Body of pancreas (tissue), 4 donors: ENCODE results near the gene DEFB112. TPM values are rescaled to one million over a fixed set of nuclear protein-coding genes. Genes with fewer than 3 reads are reported as not detected.

Source experiments
- ATAC-seq: fragments of 150-250 bp; one replicate; pipeline ENCODE4 v1.9.1; 2016
- DNase-seq, 4 donors: peaks; one replicate each; pipeline ENCODE4 v3.0.0-alpha.2; 2019
- H3K27ac ChIP-seq, 4 donors: fragments of 200-600 bp; sonication (generic); 1 replicate in 3 of 4; 2 replicates in 1 of 4; pipeline versions ENCODE4 v1.5.1 to v1.6.1; 2016 to 2019; ENCODE audit warnings: mild to moderate bottlenecking in 1 of 4, mixed read lengths in 1 of 4, moderate library complexity in 1 of 4
- H3K27me3 ChIP-seq, 2 donors: fragments of 200-600 bp; sonication (generic); one replicate each; pipeline ENCODE4 v1.6.0; 2016; ENCODE audit warnings: mild to moderate bottlenecking in 1 of 2
- H3K36me3 ChIP-seq, 2 donors: fragments of 200-600 bp; sonication (generic); replicated peaks in 1 of 2; 2 replicates each; pipeline ENCODE4 v1.5.1; 2016; ENCODE audit warnings: low read depth in 2 of 2; ENCODE audit not compliant: insufficient read depth in 1 of 2
- H3K4me1 ChIP-seq: fragments of 200-600 bp; sonication (generic); one replicate; pipeline ENCODE4 v1.6.0; 2016
- H3K4me3 ChIP-seq, 2 donors: fragments of 200-600 bp; sonication (generic); 1 replicate in 1 of 2; 2 replicates in 1 of 2; pipeline ENCODE4 v1.5.1; 2016 to 2019
- H3K9me3 ChIP-seq, 3 donors: fragments of 200-600 bp; sonication (generic); 1 replicate in 2 of 3; 2 replicates in 1 of 3; pipeline ENCODE4 v1.5.1; 2016
- CTCF ChIP-seq, 7 experiments: fragments of 450-650 bp in 4 of 7; fragments of 200-600 bp in 3 of 7; sonication (generic) in 3 of 7; IDR thresholded peaks; one replicate each; pipeline ENCODE4 v1.5.1; 2016 to 2019; ENCODE audit warnings: antibody characterized with exemption in 7 of 7
- POLR2A ChIP-seq, 3 donors: fragments of 450-650 bp; IDR thresholded peaks; one replicate each; pipeline ENCODE4 v1.6.1; 2016; ENCODE audit warnings: antibody characterized with exemption in 3 of 3, mild to moderate bottlenecking in 2 of 3
- WGBS, 2 donors: methylation state at CpG; one replicate each; pipeline ENCODE4 v1.1.5; 2017; 5-methylcytosine and 5-hydroxymethylcytosine counted together
- intact Hi-C: fragments of 100-400 bp; cut with DNase I; formaldehyde crosslinking; loops from one replicate; pipeline ENCODE4 v1.15.1; 2023
- total RNA-seq, 2 donors: library from RNA; depleted of rRNA; stranded (reverse); fragments of >200 nt; gene quantifications; one replicate each; pipeline ENCODE4 v1.1.0, GENCODE V29; 2016

The DEFB112 gene
- total RNA-seq, 2 donors from 2014 or later, result not detected

GRCh38 chr6:50021894-50022293, 27.8 kb downstream of the DEFB112 start, which contains the start of gene DEFB110:
Gene DEFB110 (minus strand): TSS chr6:50021994. CDS start chr6:50021935, 59 bp downstream.
- no peaks in the 10 kb centered on the region for H3K9me3 ChIP-seq
- no peak for ATAC-seq
- H3K4me3 ChIP-seq, result no peak within 1 kb of the TSS
- no peak for DNase-seq
- intact Hi-C loops, result no loop called here
- TF ChIP-seq CTCF (IDR thresholded peaks at IDR 0.05) (no peak), POLR2A (IDR thresholded peaks at IDR 0.05) (no peak)
- H3K27ac ChIP-seq, result no peak within 1 kb of the TSS
- no peaks in the 10 kb centered on the region for H3K36me3 ChIP-seq
- H3K27me3 ChIP-seq, result no peaks in the 10 kb centered on the region
- no peaks in the 10 kb centered on the region for H3K4me1 ChIP-seq

GRCh38 chr6:50007819-50008218, 41.9 kb downstream of the DEFB112 start:
- Histone ChIP-seq H3K36me3 (no peaks in the 10 kb centered on the region), H3K27me3 (no peaks in the 10 kb centered on the region), H3K4me3 (no peak overlapping the region), H3K27ac (no peak overlapping the region), H3K4me1 (no peaks in the 10 kb centered on the region), H3K9me3 (no peaks in the 10 kb centered on the region)
- TF ChIP-seq CTCF (IDR thresholded peaks at IDR 0.05), result no peak
- no peak for TF ChIP-seq POLR2A (IDR thresholded peaks at IDR 0.05)
- DNase-seq (no peak), ATAC-seq (no peak)
- 62 to 69% methylated on average over 3 of the region's 3 CpGs for WGBS, 2 donors
- intact Hi-C loops, result no loop called here

- Histone ChIP-seq H3K36me3 (no peaks in the 10 kb centered on the region), H3K27ac (no peak overlapping the region), H3K27me3 (no peaks in the 10 kb centered on the region), H3K4me3 (no peak overlapping the region), H3K4me1 (no peaks in the 10 kb centered on the region), H3K9me3 (no peaks in the 10 kb centered on the region)
- no peak for ATAC-seq
- WGBS, 2 donors, result 37 to 44% methylated on average over 3 of the region's 3 CpGs
- no peak for DNase-seq
- TF ChIP-seq CTCF (IDR thresholded peaks at IDR 0.05) (no peak), POLR2A (IDR thresholded peaks at IDR 0.05) (no peak)
- intact Hi-C loops, result no loop called here
Measured at GRCh38 chr6:50003139-50003538, 46.6 kb downstream of the DEFB112 start.

- TF ChIP-seq POLR2A (IDR thresholded peaks at IDR 0.05) (no peak), CTCF (IDR thresholded peaks at IDR 0.05) (no peak)
- intact Hi-C loops, result no loop called here
- no peaks in the 10 kb centered on the region for H3K36me3 ChIP-seq
- H3K4me3 ChIP-seq, result no peak overlapping the region
- DNase-seq, result no peak
- H3K27ac ChIP-seq, result no peak overlapping the region
- H3K4me1 ChIP-seq, result no peaks in the 10 kb centered on the region
- no peaks in the 10 kb centered on the region for H3K27me3 ChIP-seq
- H3K9me3 ChIP-seq, result no peaks in the 10 kb centered on the region
- no peak for ATAC-seq
Measured at GRCh38 chr6:49995278-49995677, 54.5 kb downstream of the DEFB112 start.

Other genes starting within 250 kb of the DEFB112 start
- not detected for gene CRISP1, start 183.4 kb downstream of the DEFB112 start, total RNA-seq
- gene DEFB114, start 85.8 kb downstream of the DEFB112 start, total RNA-seq, result not detected
- not detected for gene DEFB113, start 80.3 kb downstream of the DEFB112 start, total RNA-seq
- not detected for gene DEFB110, start 27.9 kb downstream of the DEFB112 start, total RNA-seq